ENCODE results near the gene HPDL. TPM values are rescaled to one million over a fixed set of nuclear protein-coding genes. Genes with fewer than 3 reads are reported as not detected.

Gene HPDL
- total and polyA plus RNA-seq, 10 of the 15 experiments (the other 5 are each of a cell fraction or from before 2014, with no cell fraction given): 1.3 to 75.5 (median 31.8) TPM

- ChIA-PET SMC1A (ENCODE audit: uncharacterized antibody, unreplicated experiment) (interaction anchor here (0.7 to 1.6 kb wide), 7 partner anchors 9 to 237 kb away, joined by 3 to 8 read pairs (median 3); partner anchors contain the start of genes AKR1A1 and TOE1), RAD21 (ENCODE audit: unreplicated experiment) (interaction anchor here (0.8 to 1.9 kb wide), 2 partner anchors 8 to 26 kb away, joined by 4 to 11 read pairs; partner anchors contain the start of genes MUTYH and TOE1), POLR2A (interaction anchor here (1.4 kb wide), 1 partner anchor 8 kb away, joined by 3 read pairs; no protein-coding TSS in a partner anchor), CTCF (interaction anchor here (0.6 to 2.3 kb wide), 6 partner anchors 9 to 242 kb away, joined by 3 to 7 read pairs (median 4); partner anchors contain the start of genes CCDC163, MMACHC and TOE1)
- BruUV-seq (replicated peaks): no TSS peak
- no peak overlapping the region for H3K4me2 ChIP-seq (ENCODE audit: control insufficient read depth, insufficient read depth)
- no peaks in the 10 kb centered on the region for H3K27me3 ChIP-seq (replicated peaks in 1 of 2; ENCODE audit: control insufficient read depth in 2 of 2, insufficient read depth in 2 of 2, low read length in 1 of 2)
- no peaks in the 10 kb centered on the region for H4K20me1 ChIP-seq (ENCODE audit: control insufficient read depth, insufficient read depth)
- FAIRE-seq: no peak
- intact Hi-C loops (cut with micrococcal nuclease; ENCODE audit: unreplicated experiment): no loop called here
- in situ Hi-C loops (cut with MboI): no loop called here
- H3K27ac ChIP-seq (ENCODE audit: control insufficient read depth, insufficient read depth): no peak overlapping the region
- H2AFZ ChIP-seq (ENCODE audit: control insufficient read depth, low read depth, low read length): no peak overlapping the region
- H3K9me3 ChIP-seq (replicated peaks; ENCODE audit: control insufficient read depth, insufficient read depth, low read length): no peaks in the 10 kb centered on the region; the same call in 2 of the 3 replicates
- ATAC-seq: no peak
- H3K4me3 ChIP-seq: no peak overlapping the region
- no peaks in the 10 kb centered on the region for H3K79me2 ChIP-seq (ENCODE audit: control insufficient read depth, insufficient read depth, low read length)
- H3K4me1 ChIP-seq (ENCODE audit: control insufficient read depth, insufficient read depth, low read length): no peaks in the 10 kb centered on the region
- DNase-seq (ENCODE audit: low read depth, low spot score): no peak
- H3K9ac ChIP-seq (ENCODE audit: control insufficient read depth, insufficient read depth, low read length): no peak overlapping the region
- WGBS (ENCODE audit: insufficient coverage, insufficient replicate concordance, low lambda C conversion rate, missing lambda C conversion rate): 34% methylated on average over 3 of the region's 3 CpGs
- TF ChIP-seq SIX5 (IDR thresholded peaks at IDR 0.05; ENCODE audit: low read depth, low read length, severe bottlenecking): no peak
- TF ChIP-seq USF2 (IDR thresholded peaks at IDR 0.05; ENCODE audit: borderline replicate concordance, low read depth, low read length): no peak
- no peak for TF ChIP-seq FOXM1 (IDR thresholded peaks at IDR 0.05; ENCODE audit: low read depth, low read length)
- no peak for TF ChIP-seq E2F4 (IDR thresholded peaks at IDR 0.05; ENCODE audit: low read depth, low read length)
- no peak for TF ChIP-seq CHD4 (IDR thresholded peaks at IDR 0.05)
- TF ChIP-seq ZNF274 (IDR thresholded peaks at IDR 0.05; ENCODE audit: insufficient read depth, insufficient read length): no peak
- TF ChIP-seq CBX3 (IDR thresholded peaks at IDR 0.05; ENCODE audit: borderline replicate concordance, low read depth): no peak
- no peak for TF ChIP-seq SP1 (IDR thresholded peaks at IDR 0.05; ENCODE audit: low read depth, low read length)
- no peaks in the 10 kb centered on the region for H3K36me3 ChIP-seq (ENCODE audit: control insufficient read depth in 2 of 2, insufficient read depth in 2 of 2, low read length in 1 of 2)
Measured at GRCh38 chr1:45314266-45314665, 12.4 kb upstream of the HPDL start.
